Natural killer cell (primary cell): ENCODE data around the gene ST8SIA5. TPM values are rescaled to one million over a fixed set of nuclear protein-coding genes. Genes with fewer than 3 reads are reported as not detected.

Experiments
- ATAC-seq, 3 donors: fragments of 150-1000 bp in 2 of 3; fragments of 200-7000 bp in 1 of 3; cut with Tn5 transposase; 1 replicate in 1 of 3; 2 replicates in 2 of 3; pipeline ENCODE4 v1.10.0; 2021; ENCODE audit warnings: mild to moderate bottlenecking in 2 of 3, moderate library complexity in 2 of 3
- DNase-seq, 2 donors: peaks; one replicate each; pipeline versions ENCODE4 v3.0.0 to v3.0.0-alpha.2; 2013 to 2021; ENCODE audit warnings: mixed read lengths in 1 of 2
- H3K27ac ChIP-seq: one replicate; pipeline ENCODE4 v1.5.1; 2013; ENCODE audit warnings: mild to moderate bottlenecking, low read length
- H3K27me3 ChIP-seq: one replicate; pipeline ENCODE4 v1.6.1; 2013; ENCODE audit warnings: low read length; ENCODE audit not compliant: control insufficient read depth, insufficient read depth
- H3K36me3 ChIP-seq: one replicate; pipeline ENCODE4 v1.6.1; 2013; ENCODE audit warnings: low read length; ENCODE audit not compliant: control insufficient read depth, insufficient read depth
- H3K4me1 ChIP-seq: one replicate; pipeline ENCODE4 v1.6.1; 2013; ENCODE audit warnings: low read length; ENCODE audit not compliant: control insufficient read depth, insufficient read depth
- H3K4me3 ChIP-seq: one replicate; pipeline ENCODE4 v1.5.1; 2013; ENCODE audit warnings: low read length
- H3K9me3 ChIP-seq: one replicate; pipeline ENCODE4 v1.6.1; 2013; ENCODE audit warnings: low read length; ENCODE audit not compliant: control insufficient read depth, insufficient read depth
- H3K27ac Mint-ChIP-seq, 2 donors: one replicate each; pipeline ENCODE4 v1.8.0; 2022; ENCODE audit warnings: mild to moderate bottlenecking in 2 of 2, mixed read lengths in 2 of 2, moderate library complexity in 1 of 2
- H3K27me3 Mint-ChIP-seq, 2 donors: one replicate each; pipeline ENCODE4 v1.8.0; 2022; ENCODE audit warnings: low read depth in 2 of 2, mixed read lengths in 2 of 2
- H3K36me3 Mint-ChIP-seq: one replicate; pipeline ENCODE4 v1.8.0; 2022; ENCODE audit warnings: mixed read lengths
- H3K4me1 Mint-ChIP-seq, 2 donors: one replicate each; pipeline ENCODE4 v1.8.0; 2022; ENCODE audit warnings: mixed read lengths in 2 of 2
- H3K4me3 Mint-ChIP-seq: one replicate; pipeline ENCODE4 v1.8.0; 2022; ENCODE audit warnings: mild to moderate bottlenecking, moderate library complexity, mixed read lengths
- H3K9me3 Mint-ChIP-seq, 2 donors: one replicate each; pipeline ENCODE4 v1.8.0; 2022; ENCODE audit warnings: mixed read lengths in 2 of 2
- WGBS: methylation state at CpG from one replicate; pipeline ENCODE4 v1.1.7; 2013; ENCODE audit warnings: missing lambda C conversion rate; ENCODE audit not compliant: insufficient coverage; 5-methylcytosine and 5-hydroxymethylcytosine counted together
- intact Hi-C: fragments of 100-400 bp; cut with micrococcal nuclease; formaldehyde crosslinking; loops from one replicate; pipeline ENCODE4 v1.14.2; 2022
- total RNA-seq, 4 donors: library from RNA; stranded (reverse); fragments of 120-200 nt in 1 of 4; gene quantifications; one replicate each; pipeline versions ENCODE4 v1.2.3 to v1.2.4, GENCODE V29; 2013 to 2022
- TF ChIP-seq, protein P1 (sequence below): fragments of 200-600 bp; IDR thresholded peaks from one replicate; pipeline ENCODE4 v1.8.0; 2022; ENCODE audit warnings: antibody characterized with exemption

Gene ST8SIA5
- total RNA-seq, 3 donors from 2014 or later (not counting 1 experiment from before 2014, with no cell fraction given): 0.23 TPM; not detected in 2

DNA sequence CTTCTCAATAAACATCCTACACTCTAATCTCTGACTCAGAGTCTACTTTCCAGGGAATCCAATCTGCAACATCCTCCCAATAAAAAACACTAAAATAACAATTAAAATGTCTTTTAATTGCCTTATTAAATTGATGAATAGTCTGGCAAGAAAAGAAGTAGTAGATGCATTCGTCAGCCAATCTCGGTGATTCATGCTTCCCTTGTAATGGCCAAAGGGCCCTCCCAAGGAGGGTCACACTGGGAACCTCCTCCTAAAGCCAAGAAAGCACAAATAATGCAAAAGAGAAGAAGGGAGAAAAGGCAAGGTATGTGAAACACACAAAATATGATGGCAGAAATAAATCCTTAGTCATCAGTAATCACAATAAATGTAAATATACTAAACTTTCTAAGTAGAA is 16.8 kb downstream of the ST8SIA5 start:
- no peak for DNase-seq
- Mint-ChIP-seq H3K4me3 (no peak overlapping the region), H3K9me3 (peaks cover 0 to 2% of the 10 kb centered on the region in 2 donors), H3K36me3 (no peaks in the 10 kb centered on the region), H3K4me1 (no peaks in the 10 kb centered on the region), H3K27ac (no peak overlapping the region), H3K27me3 (peaks cover 28 to 70% of the 10 kb centered on the region in 2 donors)
- WGBS: 100% methylated on average over 2 of the region's 2 CpGs
- Histone ChIP-seq H3K27me3 (no peaks in the 10 kb centered on the region), H3K4me3 (no peak overlapping the region), H3K36me3 (no peaks in the 10 kb centered on the region), H3K27ac (no peak overlapping the region), H3K9me3 (no peaks in the 10 kb centered on the region), H3K4me1 (no peaks in the 10 kb centered on the region)
- no peak for ATAC-seq
- intact Hi-C loops: no loop called here
- TF ChIP-seq, protein P1, sequence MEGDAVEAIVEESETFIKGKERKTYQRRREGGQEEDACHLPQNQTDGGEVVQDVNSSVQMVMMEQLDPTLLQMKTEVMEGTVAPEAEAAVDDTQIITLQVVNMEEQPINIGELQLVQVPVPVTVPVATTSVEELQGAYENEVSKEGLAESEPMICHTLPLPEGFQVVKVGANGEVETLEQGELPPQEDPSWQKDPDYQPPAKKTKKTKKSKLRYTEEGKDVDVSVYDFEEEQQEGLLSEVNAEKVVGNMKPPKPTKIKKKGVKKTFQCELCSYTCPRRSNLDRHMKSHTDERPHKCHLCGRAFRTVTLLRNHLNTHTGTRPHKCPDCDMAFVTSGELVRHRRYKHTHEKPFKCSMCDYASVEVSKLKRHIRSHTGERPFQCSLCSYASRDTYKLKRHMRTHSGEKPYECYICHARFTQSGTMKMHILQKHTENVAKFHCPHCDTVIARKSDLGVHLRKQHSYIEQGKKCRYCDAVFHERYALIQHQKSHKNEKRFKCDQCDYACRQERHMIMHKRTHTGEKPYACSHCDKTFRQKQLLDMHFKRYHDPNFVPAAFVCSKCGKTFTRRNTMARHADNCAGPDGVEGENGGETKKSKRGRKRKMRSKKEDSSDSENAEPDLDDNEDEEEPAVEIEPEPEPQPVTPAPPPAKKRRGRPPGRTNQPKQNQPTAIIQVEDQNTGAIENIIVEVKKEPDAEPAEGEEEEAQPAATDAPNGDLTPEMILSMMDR: no peak

DNA sequence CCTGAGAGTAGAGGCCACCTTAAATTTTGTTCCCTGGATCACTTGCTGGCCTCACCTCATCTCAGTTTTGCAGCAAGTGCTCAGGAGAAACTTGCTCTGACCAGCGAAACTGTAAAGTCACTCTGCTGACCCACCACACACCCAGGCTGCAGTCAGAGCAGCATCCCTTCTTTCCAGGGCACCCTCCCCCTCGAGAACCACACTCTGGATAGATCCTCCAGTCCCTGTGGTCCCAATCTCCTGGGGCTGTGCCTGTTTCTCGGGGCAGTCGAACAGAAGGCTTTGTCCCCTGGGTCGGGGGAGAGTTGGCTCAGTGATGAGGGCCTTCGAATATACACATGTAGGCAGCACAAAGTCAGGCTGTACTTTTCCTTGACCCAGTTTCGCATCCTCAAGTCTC is 18.4 kb downstream of the ST8SIA5 start:
- no peaks in the 10 kb centered on the region for H3K4me1 Mint-ChIP-seq
- H3K36me3 Mint-ChIP-seq: no peaks in the 10 kb centered on the region
- H3K9me3 Mint-ChIP-seq: peaks cover 0 to 2% of the 10 kb centered on the region in 2 donors
- peaks cover 21 to 57% of the 10 kb centered on the region in 2 donors for H3K27me3 Mint-ChIP-seq
- intact Hi-C loops: no loop called here
- H3K27me3 ChIP-seq: no peaks in the 10 kb centered on the region
- 83% methylated on average over 7 of the region's 7 CpGs for WGBS
- H3K4me3 Mint-ChIP-seq: no peak overlapping the region
- DNase-seq: no peak
- TF ChIP-seq, protein P1: no peak
- ATAC-seq: no peak
- no peak overlapping the region for H3K4me3 ChIP-seq
- no peak overlapping the region for H3K27ac Mint-ChIP-seq
- H3K27ac ChIP-seq: no peak overlapping the region
- no peaks in the 10 kb centered on the region for H3K9me3 ChIP-seq
- no peaks in the 10 kb centered on the region for H3K4me1 ChIP-seq
- no peaks in the 10 kb centered on the region for H3K36me3 ChIP-seq

GRCh38 chr18:46736736-46737135 is 20.1 kb downstream of the ST8SIA5 start:
- no peak overlapping the region for H3K4me3 ChIP-seq
- Mint-ChIP-seq H3K27ac (no peak overlapping the region), H3K36me3 (no peaks in the 10 kb centered on the region), H3K4me3 (no peak overlapping the region), H3K9me3 (peaks cover 0 to 2% of the 10 kb centered on the region in 2 donors), H3K27me3 (peaks cover 17 to 42% of the 10 kb centered on the region in 2 donors), H3K4me1 (no peaks in the 10 kb centered on the region)
- TF ChIP-seq, protein P1: no peak
- H3K9me3 ChIP-seq: no peaks in the 10 kb centered on the region
- no peaks in the 10 kb centered on the region for H3K36me3 ChIP-seq
- H3K27me3 ChIP-seq: no peaks in the 10 kb centered on the region
- WGBS: 68% methylated on average over 4 of the region's 4 CpGs
- no peak overlapping the region for H3K27ac ChIP-seq
- H3K4me1 ChIP-seq: no peaks in the 10 kb centered on the region
- DNase-seq: no peak
- ATAC-seq: no peak
- intact Hi-C loops: no loop called here

DNA sequence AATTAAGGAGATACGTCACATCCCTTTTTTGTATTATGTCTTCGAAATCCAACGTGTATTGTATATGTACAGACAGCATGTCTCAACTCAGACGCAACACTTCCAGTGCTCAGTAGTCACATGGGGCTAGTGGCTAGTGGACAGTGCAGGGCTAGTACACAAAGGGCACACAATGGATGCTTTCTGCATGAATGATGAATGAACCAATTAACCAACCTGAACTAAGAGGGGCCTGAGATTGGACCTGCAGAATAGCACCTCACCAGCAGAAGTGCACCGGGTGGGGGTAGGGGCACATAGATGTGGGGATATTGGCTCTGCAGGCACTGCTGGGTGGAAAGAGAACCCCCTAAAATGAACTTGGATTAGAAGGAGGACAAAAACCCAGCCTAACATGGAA is 20.7 kb downstream of the ST8SIA5 start:
- H3K9me3 Mint-ChIP-seq: peaks cover 0 to 2% of the 10 kb centered on the region in 2 donors

More for the DNA sequence above, 20.7 kb downstream of the ST8SIA5 start:
- TF ChIP-seq, protein P1: no peak
- H3K27ac ChIP-seq: no peak overlapping the region
- H3K4me3 Mint-ChIP-seq: no peak overlapping the region
- 75% methylated on average over 4 of the region's 5 CpGs for WGBS
- H3K4me1 ChIP-seq: no peaks in the 10 kb centered on the region
- no peak overlapping the region for H3K27ac Mint-ChIP-seq
- H3K9me3 ChIP-seq: no peaks in the 10 kb centered on the region
- H3K36me3 ChIP-seq: no peaks in the 10 kb centered on the region
- no peaks in the 10 kb centered on the region for H3K36me3 Mint-ChIP-seq
- H3K27me3 Mint-ChIP-seq: peaks cover 17 to 37% of the 10 kb centered on the region in 2 donors
- intact Hi-C loops: no loop called here
- no peak overlapping the region for H3K4me3 ChIP-seq
- no peaks in the 10 kb centered on the region for H3K4me1 Mint-ChIP-seq
- no peaks in the 10 kb centered on the region for H3K27me3 ChIP-seq
- no peak for DNase-seq
- ATAC-seq: no peak
